IMR-90 (cell line): ENCODE results near the gene RIC8B. TPM values are rescaled to one million over a fixed set of nuclear protein-coding genes. Genes with fewer than 3 reads are reported as not detected.

Experiments
- ATAC-seq: fragments of 200-7000 bp; cut with Tn5 transposase; 2 replicates; pipeline ENCODE4 v1.9.1; 2020; ENCODE audit warnings: low read depth, mild to moderate bottlenecking, moderate library complexity
- BruUV-seq: library from RNA; stranded (reverse); fragments of 400-500 nt; replicated peaks from 2 replicates; lab custom pipeline; 2021; lab: Mats Ljungman, UMichigan
- CTCF ChIA-PET: fragments of 300-600 bp; formaldehyde crosslinking; extraction: SDS; loops from one replicate; lab custom pipeline; 2021; ENCODE audit warnings: antibody characterized with exemption; lab: Yijun Ruan, JAX
- POLR2A ChIA-PET: fragments of 300-600 bp; sonication (Branson Sonifier 250); formaldehyde crosslinking; loops from one replicate; lab custom pipeline; 2022; ENCODE audit warnings: antibody characterized with exemption; ENCODE audit not compliant: unreplicated experiment; lab: Charles Lee
- DNase-seq: peaks from one replicate; pipeline ENCODE4 v3.0.0; 2013
- H2AFZ ChIP-seq: replicated peaks from 2 replicates; pipeline ENCODE3; 2013; ENCODE audit warnings: low read length, mild to moderate bottlenecking; ENCODE audit not compliant: poor library complexity
- H2AK5ac ChIP-seq: 2 replicates; pipeline ENCODE4 v1.6.1; 2013; ENCODE audit warnings: low read depth, low read length, inconsistent platforms
- H2AK9ac ChIP-seq: replicated peaks from 2 replicates; pipeline ENCODE3; 2013; ENCODE audit warnings: mild to moderate bottlenecking, low read depth, low read length, moderate library complexity; ENCODE audit not compliant: poor library complexity
- H2BK120ac ChIP-seq: 2 replicates; pipeline ENCODE4 v1.6.1; 2013; ENCODE audit warnings: low read depth, low read length, inconsistent platforms
- H2BK15ac ChIP-seq: 3 replicates; pipeline ENCODE4 v1.6.1; 2013; ENCODE audit warnings: low read depth, low read length, inconsistent platforms
- H2BK20ac ChIP-seq: 2 replicates; pipeline ENCODE4 v1.6.1; 2013; ENCODE audit warnings: low read depth, mild to moderate bottlenecking, inconsistent platforms, low read length, moderate library complexity
- H2BK5ac ChIP-seq: 2 replicates; pipeline ENCODE4 v1.6.1; 2013; ENCODE audit warnings: mild to moderate bottlenecking, low read depth, low read length, inconsistent platforms; ENCODE audit not compliant: poor library complexity, severe bottlenecking
- H3K14ac ChIP-seq: replicated peaks from 2 replicates; pipeline ENCODE4 v1.6.1; 2013; ENCODE audit warnings: low read depth, low read length, inconsistent platforms
- H3K18ac ChIP-seq: 2 replicates; pipeline ENCODE4 v1.6.1; 2013; ENCODE audit warnings: low read depth, low read length, control low read depth
- H3K23ac ChIP-seq: 2 replicates; pipeline ENCODE4 v1.6.1; 2013; ENCODE audit warnings: low read depth, low read length, inconsistent platforms
- H3K27ac ChIP-seq: 2 replicates; pipeline ENCODE4 v1.5.1; 2013; ENCODE audit warnings: mild to moderate bottlenecking, control low read depth, low read length; ENCODE audit not compliant: insufficient read depth
- H3K27me3 ChIP-seq: 2 replicates; pipeline ENCODE4 v1.6.1; 2013; ENCODE audit warnings: low read length; ENCODE audit not compliant: control insufficient read depth, insufficient read depth
- H3K36me3 ChIP-seq: 2 replicates; pipeline ENCODE4 v1.6.1; 2013; ENCODE audit warnings: low read length, mixed read lengths; ENCODE audit not compliant: control insufficient read depth, insufficient read depth
- H3K4ac ChIP-seq: 2 replicates; pipeline ENCODE4 v1.6.1; 2013; ENCODE audit warnings: low read depth, low read length, inconsistent platforms
- H3K4me1 ChIP-seq: 2 replicates; pipeline ENCODE4 v1.6.1; 2013; ENCODE audit warnings: low read length, mixed read lengths; ENCODE audit not compliant: control insufficient read depth, insufficient read depth
- H3K4me2 ChIP-seq: 2 replicates; pipeline ENCODE4 v1.6.1; 2013; ENCODE audit warnings: low read depth, mild to moderate bottlenecking, control low read depth, low read length, moderate library complexity
- H3K4me3 ChIP-seq: 2 replicates; pipeline ENCODE4 v1.5.1; 2013; ENCODE audit warnings: low read depth, mild to moderate bottlenecking, control low read depth, low read length, moderate library complexity; ENCODE audit not compliant: insufficient read depth
- H3K56ac ChIP-seq: 2 replicates; pipeline ENCODE4 v1.6.1; 2013; ENCODE audit warnings: low read length, inconsistent platforms; ENCODE audit not compliant: insufficient read depth; ENCODE audit errors: extremely low read depth
- H3K79me1 ChIP-seq, 2 experiments: 2 replicates each; pipeline ENCODE4 v1.6.1; 2013; ENCODE audit warnings: low read length in 2 of 2, inconsistent platforms in 1 of 2, low read depth in 1 of 2
- H3K9ac ChIP-seq: 2 replicates; pipeline ENCODE4 v1.6.1; 2013; ENCODE audit warnings: low read depth, low read length, control low read depth
- H3K9me1 ChIP-seq: 2 replicates; pipeline ENCODE4 v1.6.1; 2013; ENCODE audit warnings: low read length, inconsistent platforms; ENCODE audit not compliant: insufficient read depth
- H3K9me3 ChIP-seq: 2 replicates; pipeline ENCODE4 v1.6.1; 2013; ENCODE audit warnings: low read length; ENCODE audit not compliant: control insufficient read depth, insufficient read depth
- H4K20me1 ChIP-seq: 2 replicates; pipeline ENCODE4 v1.6.1; 2013; ENCODE audit warnings: low read length, inconsistent platforms; ENCODE audit not compliant: insufficient read depth
- H4K5ac ChIP-seq: 2 replicates; pipeline ENCODE4 v1.6.1; 2013; ENCODE audit warnings: mild to moderate bottlenecking, low read depth, low read length, control low read depth
- H4K8ac ChIP-seq, 2 experiments: 2 replicates each; pipeline ENCODE4 v1.6.1; 2013; ENCODE audit warnings: low read depth in 2 of 2, low read length in 2 of 2, control low read depth in 1 of 2, inconsistent platforms in 1 of 2
- H4K91ac ChIP-seq: 2 replicates; pipeline ENCODE4 v1.6.1; 2013; ENCODE audit warnings: low read depth, low read length, inconsistent platforms; ENCODE audit not compliant: insufficient read depth
- FOS ChIP-seq: fragments of 150-350 bp; IDR thresholded peaks from 2 replicates; pipeline ENCODE4 v1.6.1; 2016; ENCODE audit warnings: low read depth, low read length
- MAZ ChIP-seq: IDR thresholded peaks from 2 replicates; pipeline ENCODE4 v1.6.1; 2012; ENCODE audit warnings: low read depth, mild to moderate bottlenecking, low read length, improper control_type of control experiment, moderate library complexity, borderline replicate concordance
- NFE2L2 ChIP-seq: fragments of 150-350 bp; IDR thresholded peaks from 2 replicates; pipeline ENCODE4 v1.6.1; 2016; ENCODE audit warnings: low read depth, mild to moderate bottlenecking, low read length
- POLR2A ChIP-seq: IDR thresholded peaks from 2 replicates; pipeline ENCODE4 v1.6.1; 2012; ENCODE audit warnings: mild to moderate bottlenecking, low read depth, low read length
- RAD21 ChIP-seq: IDR thresholded peaks from 2 replicates; pipeline ENCODE4 v1.6.1; 2012; ENCODE audit warnings: low read length, improper control_type of control experiment
- WGBS, 2 experiments: methylation state at CpG; one replicate each; pipeline versions ENCODE4 v1.1.5 to v1.1.7; 2013; ENCODE audit warnings: missing lambda C conversion rate in 2 of 2; ENCODE audit not compliant: insufficient read length in 1 of 2; ENCODE audit errors: extremely low coverage in 2 of 2; 5-methylcytosine and 5-hydroxymethylcytosine counted together
- dilution Hi-C: fragments of 300-500 bp; cut with HindIII; formaldehyde crosslinking; loops from one replicate; pipeline ENCODE4 v1.14.3; 2018; ENCODE audit warnings: low sequenced_read_pairs; ENCODE audit not compliant: unreplicated experiment
- in situ Hi-C: fragments of 300-500 bp; cut with MboI; formaldehyde crosslinking; loops from 3 replicates; pipeline ENCODE4 v1.14.3; 2019; ENCODE audit warnings: low sequenced_read_pairs, inconsistent platforms, mixed read lengths
- intact Hi-C: fragments of 100-400 bp; cut with micrococcal nuclease; formaldehyde crosslinking; loops from 2 replicates; pipeline ENCODE4 v1.10.0; 2022
- polyA plus RNA-seq, 3 experiments: library from polyadenylated mRNA; depleted of rRNA; stranded (reverse); fragments of >200 nt; gene quantifications; 2 replicates each; pipeline ENCODE4 v1.2.3, GENCODE V29; 2012; ENCODE audit warnings: low replicate concordance in 1 of 3
- total RNA-seq: library from RNA; depleted of rRNA; stranded (reverse); fragments of >200 nt; gene quantifications from 2 replicates; pipeline ENCODE4 v1.2.3, GENCODE V29; 2012

RIC8B gene
- total and polyA plus RNA-seq, 2 of the 4 experiments (the other 2 are of a cell fraction): 5.5 to 19.5 TPM

DNA sequence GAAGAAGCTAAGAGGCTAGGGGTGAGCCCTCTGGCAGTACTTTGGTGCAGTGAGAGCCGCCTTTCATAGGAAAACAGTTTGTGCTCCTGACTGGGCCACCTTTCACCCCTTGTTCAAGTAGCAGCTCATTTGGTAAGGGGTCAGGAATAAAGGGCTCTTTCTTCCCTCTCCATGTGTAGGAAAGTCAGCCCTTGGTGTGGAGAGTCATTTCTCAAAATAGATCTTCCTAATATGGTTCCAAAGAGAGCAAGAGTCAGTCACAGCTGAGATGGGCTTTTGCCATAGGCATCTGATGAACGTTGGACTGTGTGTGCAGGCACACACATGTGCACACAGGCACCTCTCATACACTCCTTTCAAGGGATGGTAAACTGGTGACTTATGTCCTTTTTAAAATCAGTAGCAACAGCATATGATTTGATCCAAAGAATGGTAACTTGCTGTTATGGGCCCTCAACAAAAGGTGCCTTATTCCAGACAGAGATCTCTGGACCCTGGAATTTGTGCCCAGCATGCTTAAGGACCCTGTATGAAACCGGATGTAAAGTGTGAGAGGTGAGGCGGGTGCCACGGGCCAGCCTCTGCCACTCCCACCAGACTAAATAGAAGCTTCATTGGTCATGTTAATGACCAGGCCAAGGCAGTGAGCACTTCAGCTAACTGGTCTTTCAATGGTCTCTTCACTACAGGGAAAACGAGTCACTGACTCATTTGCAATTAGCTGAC, 16.7 kb upstream of the RIC8B start:
- TF ChIP-seq POLR2A: no peak
- no peak for TF ChIP-seq FOS
- no peak for TF ChIP-seq MAZ
- TF ChIP-seq NFE2L2: no peak
- TF ChIP-seq RAD21: no peak
- Histone ChIP-seq H3K23ac (no peak overlapping the region), H3K4me1 (no peaks in the 10 kb centered on the region), H2AK5ac (no peak overlapping the region), H3K4me3 (no peak overlapping the region), H3K27me3 (peaks cover 2% of the 10 kb centered on the region), H2AK9ac (peak overlapping the region; percentile 35), H4K8ac (no peak overlapping the region), H3K56ac (no peak overlapping the region), H2AFZ (no peak overlapping the region), H4K5ac (no peak overlapping the region), H3K9ac (no peak overlapping the region), H2BK120ac (no peak overlapping the region), H3K9me3 (no peaks in the 10 kb centered on the region), H3K36me3 (no peaks in the 10 kb centered on the region), H3K9me1 (no peaks in the 10 kb centered on the region), H3K4me2 (no peak overlapping the region), H3K79me1 (no peaks in the 10 kb centered on the region), H3K14ac (no peak overlapping the region), H3K27ac (no peak overlapping the region), H4K91ac (no peak overlapping the region), H2BK5ac (no peak overlapping the region), H3K4ac (no peak overlapping the region), H4K20me1 (no peaks in the 10 kb centered on the region), H2BK15ac (no peak overlapping the region), H2BK20ac (no peak overlapping the region), H3K18ac (no peak overlapping the region)
- POLR2A ChIA-PET: no interaction called here
- no peak for ATAC-seq
- no CpG with 5 or more reads among the region's 6 CpGs for WGBS, 2 experiments
- in situ Hi-C loops (no loop called here), intact Hi-C loops (no loop called here), dilution Hi-C loops (no loop called here)
- CTCF ChIA-PET: no interaction called here
- no TSS peak for BruUV-seq
- DNase-seq: no peak
